SKM-1 treated with dmso at 0.1 percent for 144 hours (cell line): ENCODE results near the gene OVAAL.

Experiments
- DNase-seq: peaks from one replicate; lab custom pipeline; 2025; ENCODE audit not compliant: unreplicated experiment; lab: John Stamatoyannopoulos, UW

Gene OVAAL

GRCh38 chr1:180571060-180571831 lies 12.5 kb downstream of the OVAAL start:
- no peak for DNase-seq

GRCh38 chr1:180571832-180572636 lies 13.3 kb downstream of the OVAAL start:
- DNase-seq, result no peak

- DNase-seq, result no peak
These were observed 14.0 kb downstream of the OVAAL start for GRCh38 chr1:180572760-180573159.

- DNase-seq, result no peak
These were observed 15.4 kb downstream of the OVAAL start for GRCh38 chr1:180574031-180574713.

- DNase-seq, result no peak
These were observed 18.6 kb downstream of the OVAAL start for GRCh38 chr1:180577361-180577760.

GRCh38 chr1:180579961-180580611 lies 21.3 kb downstream of the OVAAL start:
- DNase-seq, result no peak

GRCh38 chr1:180581635-180582039 lies 22.9 kb downstream of the OVAAL start:
- DNase-seq, result peak; percentile 84

- no peak for DNase-seq
These were observed 26.1 kb downstream of the OVAAL start for GRCh38 chr1:180584869-180585268.

- DNase-seq, result no peak
These were observed 27.2 kb downstream of the OVAAL start for GRCh38 chr1:180585994-180586359.

GRCh38 chr1:180586671-180587155 lies 27.9 kb downstream of the OVAAL start:
- DNase-seq, result no peak

- DNase-seq, result no peak
These were observed 29.4 kb downstream of the OVAAL start for GRCh38 chr1:180588121-180588520.

- DNase-seq, result no peak
These were observed 32.1 kb downstream of the OVAAL start for GRCh38 chr1:180590889-180591288.

GRCh38 chr1:180593382-180593781 lies 34.6 kb downstream of the OVAAL start:
- DNase-seq, result no peak

- no peak for DNase-seq
These were observed 36.0 kb downstream of the OVAAL start for GRCh38 chr1:180594723-180595122.

- no peak for DNase-seq
These were observed 37.2 kb downstream of the OVAAL start for GRCh38 chr1:180595966-180596365.

- DNase-seq, result no peak
These were observed 38.8 kb downstream of the OVAAL start for GRCh38 chr1:180597520-180597919.

GRCh38 chr1:180598333-180598974 lies 39.7 kb downstream of the OVAAL start:
- DNase-seq, result no peak

- no peak for DNase-seq
These were observed 41.6 kb downstream of the OVAAL start for GRCh38 chr1:180600343-180600742.

- no peak for DNase-seq
These were observed 42.7 kb downstream of the OVAAL start for GRCh38 chr1:180601512-180601911.

- no peak for DNase-seq
These were observed 44.6 kb downstream of the OVAAL start for GRCh38 chr1:180603223-180603849.
